HG03196 (cell line): ENCODE measurements around the gene LARGE1.

ENCODE experiments used
- ATAC-seq: cut with Tn5 transposase; IDR thresholded peaks from one replicate; pipeline ENCODE4 v1.9.1; 2021; ENCODE audit not compliant: unreplicated experiment

LARGE1 gene

GRCh38 chr22:33451866-33452469 lies 468.3 kb downstream of the LARGE1 start:
- no peak for ATAC-seq

GRCh38 chr22:33450756-33451155 lies 469.5 kb downstream of the LARGE1 start:
- no peak for ATAC-seq

- ATAC-seq = no peak
These were observed 472.5 kb downstream of the LARGE1 start for GRCh38 chr22:33447733-33448132.

GRCh38 chr22:33443683-33444082 lies 476.6 kb downstream of the LARGE1 start:
- no peak for ATAC-seq

GRCh38 chr22:33440756-33441155 lies 479.5 kb downstream of the LARGE1 start:
- no peak for ATAC-seq

GRCh38 chr22:33438273-33438672 lies 482.0 kb downstream of the LARGE1 start:
- no peak for ATAC-seq

GRCh38 chr22:33431300-33431699 lies 489.0 kb downstream of the LARGE1 start:
- ATAC-seq = no peak

- ATAC-seq = no peak
These were observed 491.0 kb downstream of the LARGE1 start for GRCh38 chr22:33429281-33429680.

- no peak for ATAC-seq
These were observed 492.8 kb downstream of the LARGE1 start for GRCh38 chr22:33427461-33427860.

GRCh38 chr22:33426451-33426850 lies 493.8 kb downstream of the LARGE1 start:
- no peak for ATAC-seq

- no peak for ATAC-seq
These were observed 498.4 kb downstream of the LARGE1 start for GRCh38 chr22:33421859-33422258.

GRCh38 chr22:33418484-33418883 lies 501.8 kb downstream of the LARGE1 start:
- ATAC-seq = no peak

- no peak for ATAC-seq
These were observed 504.9 kb downstream of the LARGE1 start for GRCh38 chr22:33415401-33415800.

- no peak for ATAC-seq
These were observed 511.2 kb downstream of the LARGE1 start for GRCh38 chr22:33409079-33409478.

- ATAC-seq = no peak
These were observed 515.1 kb downstream of the LARGE1 start for GRCh38 chr22:33405194-33405593.

- ATAC-seq = no peak
These were observed 515.6 kb downstream of the LARGE1 start for GRCh38 chr22:33404723-33405122.

GRCh38 chr22:33402325-33402724 lies 518.0 kb downstream of the LARGE1 start:
- no peak for ATAC-seq

- no peak for ATAC-seq
These were observed 519.0 kb downstream of the LARGE1 start for GRCh38 chr22:33401291-33401690.

- ATAC-seq = no peak
These were observed 519.4 kb downstream of the LARGE1 start for GRCh38 chr22:33400891-33401290.

GRCh38 chr22:33400061-33400840 lies 520.0 kb downstream of the LARGE1 start:
- ATAC-seq = no peak

- ATAC-seq = no peak
These were observed 522.8 kb downstream of the LARGE1 start for GRCh38 chr22:33397381-33397907.

- no peak for ATAC-seq
These were observed 526.8 kb downstream of the LARGE1 start for GRCh38 chr22:33393432-33393831.
